NCI-H510A (cell line): Measurements from ENCODE around the gene CNKSR1.

Source experiments
- DNase-seq: peaks from one replicate; lab custom pipeline; 2025; lab: John Stamatoyannopoulos, UW

CNKSR1 gene

DNA sequence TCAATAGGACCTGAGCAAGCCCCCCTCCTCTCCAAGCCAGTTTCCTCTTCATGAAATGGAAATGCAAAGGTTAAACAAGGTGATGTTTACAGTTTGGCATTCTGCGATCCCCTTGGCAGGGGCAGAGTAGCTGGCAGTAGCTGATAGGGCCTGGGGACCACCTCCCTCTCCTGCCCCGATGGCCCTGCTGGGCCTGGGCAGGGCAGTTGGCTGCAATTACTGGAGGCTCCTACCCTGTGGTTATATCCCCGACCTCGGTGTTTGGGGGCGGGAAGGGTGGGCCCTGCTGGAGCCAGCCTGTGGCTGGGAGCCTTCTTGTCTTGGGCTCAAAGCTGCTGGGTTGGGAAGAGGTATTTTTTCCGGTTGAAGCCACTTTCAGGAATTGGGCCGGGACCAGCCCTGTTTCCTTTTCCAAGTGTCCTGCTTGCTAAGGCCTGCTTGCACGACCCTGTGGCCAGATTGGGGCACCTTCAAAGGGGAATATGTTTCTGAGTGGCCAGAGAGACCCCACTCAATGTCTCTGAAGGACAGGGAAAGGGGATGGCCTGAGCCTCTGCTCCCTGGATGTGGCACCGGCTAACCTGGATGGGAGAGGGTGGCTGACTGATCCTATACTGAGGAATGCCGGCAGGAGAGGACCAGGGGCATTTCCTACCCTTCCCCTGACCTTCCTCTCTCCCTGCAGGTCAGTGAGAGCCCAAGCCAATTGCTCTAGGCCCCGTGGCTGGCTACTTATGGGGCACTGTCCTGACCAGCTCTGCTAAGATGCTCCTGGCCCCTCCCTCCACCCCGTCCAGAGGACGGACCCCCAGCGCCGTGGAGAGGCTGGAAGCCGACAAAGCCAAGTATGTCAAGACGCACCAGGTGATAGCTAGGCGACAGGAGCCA, 16.5 kb upstream of the CNKSR1 start:
- DNase-seq: no peak

DNA sequence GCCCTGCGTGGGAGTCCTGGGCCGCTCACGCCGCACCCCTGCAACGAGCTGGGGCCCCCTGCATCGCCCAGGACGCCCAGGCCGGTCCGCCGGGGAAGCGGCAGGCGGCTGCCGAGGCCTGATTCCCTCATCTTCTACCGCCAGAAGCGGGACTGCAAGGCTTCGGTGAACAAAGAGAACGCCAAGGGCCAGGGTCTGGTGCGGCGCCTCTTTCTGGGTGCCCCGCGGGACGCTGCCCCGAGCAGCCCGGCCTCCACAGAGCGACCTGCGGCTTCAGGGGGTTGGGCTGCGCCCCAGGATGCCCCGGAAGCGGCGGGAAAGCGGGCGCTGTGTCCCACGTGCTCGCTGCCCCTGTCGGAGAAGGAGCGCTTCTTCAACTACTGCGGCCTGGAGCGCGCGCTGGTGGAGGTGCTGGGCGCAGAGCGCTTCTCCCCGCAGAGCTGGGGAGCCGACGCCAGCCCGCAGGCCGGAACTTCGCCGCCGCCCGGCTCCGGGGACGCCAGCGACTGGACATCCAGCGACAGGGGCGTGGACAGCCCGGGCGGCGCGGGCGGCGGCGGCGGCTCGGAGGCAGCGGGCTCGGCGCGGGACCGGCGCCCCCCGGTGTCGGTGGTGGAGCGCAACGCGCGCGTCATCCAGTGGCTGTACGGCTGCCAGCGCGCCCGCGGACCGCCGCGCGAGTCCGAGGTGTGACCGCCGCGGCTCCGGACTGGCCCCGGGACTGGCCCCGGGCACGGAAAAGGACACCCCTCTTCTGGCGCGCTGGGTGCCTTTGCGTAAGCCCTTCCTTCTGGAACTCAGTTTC, 15.7 kb upstream of the CNKSR1 start:
- peak; percentile 31 for DNase-seq

DNA sequence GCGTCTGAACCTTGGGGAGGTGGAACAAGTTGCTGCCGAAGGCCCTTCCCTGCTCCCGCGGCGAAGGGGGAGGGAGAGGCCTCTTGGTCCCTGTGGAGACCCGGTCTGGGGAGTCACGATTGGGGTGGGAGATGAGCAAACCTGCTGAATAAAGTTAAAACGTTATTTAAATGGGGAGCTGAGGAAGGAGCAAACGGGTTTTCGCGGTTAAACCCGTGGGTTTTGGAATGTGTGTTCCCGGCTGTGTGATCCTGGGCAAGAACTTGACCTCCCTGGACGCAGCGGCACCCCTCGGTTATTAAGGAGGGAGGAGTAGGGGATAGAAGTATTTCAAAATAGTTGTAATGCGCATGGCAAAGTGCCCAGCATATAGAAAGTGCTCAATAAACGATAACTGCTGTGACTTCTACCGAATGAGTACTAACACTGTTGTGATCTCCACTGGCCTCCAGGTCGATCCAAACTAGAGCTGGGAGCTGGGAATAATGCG, 15.0 kb upstream of the CNKSR1 start:
- DNase-seq: no peak

DNA sequence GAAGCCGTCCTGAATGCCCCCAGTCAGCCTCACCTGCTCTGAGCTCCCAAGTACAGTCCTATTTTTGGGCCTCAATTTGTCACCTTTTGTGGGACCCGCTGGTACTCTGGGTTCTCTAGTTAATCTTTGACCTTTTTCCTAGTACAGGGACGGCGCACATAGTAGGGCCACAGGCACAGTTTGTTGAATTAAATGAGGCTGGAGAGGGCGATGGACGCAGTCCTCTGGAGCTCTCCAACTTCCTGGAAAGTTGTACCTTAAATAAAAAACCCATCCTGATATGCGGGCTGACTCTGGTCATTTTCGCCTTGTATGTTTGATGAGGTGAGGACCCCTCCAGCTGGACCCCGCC, 13.6 kb upstream of the CNKSR1 start:
- no peak for DNase-seq

DNA sequence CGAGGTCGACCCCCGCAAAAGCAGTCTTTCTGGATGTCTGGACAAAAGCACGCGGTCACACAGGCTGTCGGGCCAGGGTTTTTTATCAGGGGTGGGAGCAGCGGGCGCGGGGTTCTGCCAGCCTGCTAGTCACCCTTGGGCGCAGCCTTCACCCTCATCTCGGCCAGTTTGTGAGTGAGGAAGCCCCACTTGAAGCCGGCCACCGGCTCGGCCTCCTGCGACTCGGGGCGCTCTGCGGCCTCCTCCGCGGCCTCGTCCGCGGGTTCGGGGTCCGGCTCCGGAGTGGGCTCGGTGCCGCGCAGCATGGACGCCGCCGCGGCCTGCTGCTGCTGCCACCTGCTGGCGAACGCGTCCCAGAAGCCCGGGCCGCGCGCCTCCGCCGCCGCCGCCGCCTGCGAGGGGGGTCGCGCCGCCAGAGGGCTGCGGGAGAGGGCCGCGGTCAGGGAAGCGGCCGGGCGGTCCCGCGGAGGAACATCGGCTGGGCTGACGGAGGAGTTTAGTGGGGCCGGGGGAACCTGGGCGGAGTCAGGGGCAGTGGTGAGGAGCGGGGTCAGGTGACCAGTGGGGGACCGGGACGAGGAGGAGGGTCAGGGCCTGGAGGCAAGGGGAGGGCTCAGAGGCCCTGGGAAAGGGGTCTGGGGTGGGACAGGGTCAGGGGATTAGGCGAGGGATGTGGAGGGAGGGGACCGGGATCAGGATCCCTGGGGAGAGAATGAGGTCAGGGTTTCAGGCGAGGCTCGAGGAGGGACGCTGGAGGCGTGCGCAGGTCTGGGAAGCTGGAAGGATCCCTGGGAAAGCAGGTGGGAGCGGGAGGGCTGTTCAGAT, 13.0 kb upstream of the CNKSR1 start:
- DNase-seq: no peak

DNA sequence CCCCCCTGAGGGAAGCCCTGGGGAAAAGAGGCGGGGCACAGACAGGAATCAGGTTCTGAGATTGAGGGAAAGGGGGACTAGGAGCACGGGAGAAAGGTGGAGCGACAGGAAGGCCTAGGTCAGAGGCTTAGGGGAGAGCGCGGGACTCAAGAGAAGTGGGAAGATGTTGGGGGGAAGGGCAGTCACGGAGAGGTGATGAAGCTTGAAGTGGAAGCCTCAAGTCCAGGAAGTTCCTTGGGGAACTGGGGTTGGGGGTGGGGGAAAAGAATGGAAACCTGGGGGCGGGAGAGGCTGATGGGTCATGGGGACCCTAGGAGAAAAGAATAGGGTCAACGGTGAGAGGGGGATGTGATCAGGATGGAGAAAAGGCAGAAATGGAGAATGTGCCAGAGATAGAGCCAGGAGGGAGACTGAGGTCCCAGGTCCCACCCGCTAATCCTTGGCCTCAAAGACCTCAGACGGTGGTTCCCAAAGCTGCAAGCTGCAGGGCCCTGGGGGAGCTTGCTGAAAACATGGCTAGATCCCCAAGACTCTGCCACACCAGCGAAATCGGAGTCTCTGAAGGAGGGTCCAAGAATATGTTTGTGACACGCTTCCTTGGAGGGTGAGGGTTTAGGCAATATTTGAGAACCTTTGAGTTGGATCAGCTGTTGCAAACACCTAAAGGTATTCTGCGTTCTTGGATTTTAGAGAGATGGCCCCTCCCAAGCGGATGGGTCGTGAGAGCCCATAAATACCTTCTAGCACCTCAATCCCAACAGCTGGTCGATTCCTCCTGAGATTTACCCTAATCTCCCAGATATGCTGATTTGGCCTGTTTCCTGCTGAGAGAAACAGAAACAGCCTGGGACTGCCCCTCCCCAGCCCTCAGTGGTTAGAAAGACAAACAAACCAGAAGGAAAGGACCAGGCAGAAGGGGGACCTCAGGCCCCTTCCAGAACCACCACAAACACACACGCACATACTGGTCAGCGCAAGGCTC, 12.1 kb upstream of the CNKSR1 start:
- DNase-seq: no peak

DNA sequence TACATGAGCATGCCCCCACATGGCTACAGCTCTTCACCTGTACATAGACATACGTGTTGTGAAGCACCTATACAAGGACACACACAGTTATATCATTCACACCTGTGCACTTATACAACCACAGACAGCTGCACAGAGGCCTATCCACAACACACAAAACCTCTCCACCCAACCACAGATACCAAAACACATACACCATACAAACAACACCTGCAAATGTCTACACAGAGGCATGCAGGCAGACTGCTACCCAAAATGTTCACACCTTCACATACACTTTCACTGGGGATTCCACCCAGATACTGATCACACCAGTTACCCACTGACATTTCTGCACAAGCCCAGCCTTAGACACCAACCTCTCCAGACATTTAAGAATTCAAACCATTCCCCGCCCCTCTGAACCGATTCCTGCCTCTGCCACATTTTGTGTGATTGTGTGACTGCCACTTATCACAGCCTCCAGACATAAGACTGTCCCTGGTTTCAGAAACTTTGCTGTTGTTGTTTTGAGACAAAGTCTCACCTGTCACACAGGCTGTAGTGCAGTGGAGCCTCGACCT, 10.5 kb upstream of the CNKSR1 start:
- no peak for DNase-seq

DNA sequence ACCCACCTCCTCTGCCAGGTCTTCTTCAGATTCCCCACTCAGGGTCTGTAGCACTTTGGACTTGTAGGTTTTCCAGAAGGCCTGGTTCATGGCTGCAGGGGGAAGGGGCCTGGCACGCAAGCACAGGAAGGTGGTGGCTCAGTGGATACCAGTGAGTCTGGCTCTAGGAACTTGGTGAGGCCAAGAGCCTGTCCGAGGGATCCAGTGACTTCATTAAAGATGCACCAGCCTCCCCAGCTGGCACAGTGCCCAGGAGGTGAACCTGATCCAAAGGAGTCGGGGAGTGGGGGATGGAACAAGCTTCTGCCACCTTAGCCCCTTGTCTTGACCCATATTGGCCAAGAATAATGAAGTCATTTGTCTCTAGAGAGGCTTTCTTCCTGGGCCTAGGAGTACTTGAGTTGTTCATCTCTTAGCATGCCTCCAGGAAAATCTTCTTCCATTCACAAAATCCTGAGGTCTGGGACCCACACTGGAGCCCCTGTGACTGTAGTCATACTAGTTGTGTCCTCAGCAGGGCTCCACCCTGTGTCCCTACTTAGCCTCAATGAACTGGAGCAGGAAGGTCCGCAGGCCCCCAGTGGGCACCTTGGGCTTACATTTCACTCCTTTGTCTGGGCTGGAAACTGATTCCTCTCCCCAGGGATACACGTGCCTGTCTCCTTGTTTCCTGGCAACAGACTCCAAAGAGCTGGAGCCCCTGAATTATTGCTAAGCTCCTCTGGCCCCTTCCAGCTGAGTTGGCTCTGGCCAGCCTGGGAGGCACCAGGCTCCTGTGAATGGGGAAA, 8.7 kb upstream of the CNKSR1 start, which contains the start of gene C1orf232:
TSS of gene C1orf232 (minus strand) at position 554 of the 788 bp plus-strand sequence. CDS start at position 90, 464 bp downstream.
- peak; percentile 27 for DNase-seq

DNA sequence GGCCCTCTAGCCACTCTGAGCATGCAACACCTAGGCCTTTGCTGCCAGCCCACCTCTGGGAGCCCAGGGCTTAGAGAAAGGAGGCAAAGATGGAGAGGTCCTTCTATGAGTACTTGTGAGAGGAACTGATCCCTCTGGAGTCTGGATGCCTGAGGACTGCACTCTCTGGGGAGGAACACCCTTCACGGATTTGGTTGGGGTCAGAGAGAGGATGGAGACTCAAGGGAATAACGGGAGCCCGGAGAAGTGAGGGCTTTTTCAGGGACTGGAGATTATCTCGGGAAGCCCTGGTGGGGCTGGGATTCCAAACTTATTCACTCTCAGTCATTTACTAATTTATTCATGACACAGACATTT, 8.1 kb upstream of the CNKSR1 start:
- no peak for DNase-seq

DNA sequence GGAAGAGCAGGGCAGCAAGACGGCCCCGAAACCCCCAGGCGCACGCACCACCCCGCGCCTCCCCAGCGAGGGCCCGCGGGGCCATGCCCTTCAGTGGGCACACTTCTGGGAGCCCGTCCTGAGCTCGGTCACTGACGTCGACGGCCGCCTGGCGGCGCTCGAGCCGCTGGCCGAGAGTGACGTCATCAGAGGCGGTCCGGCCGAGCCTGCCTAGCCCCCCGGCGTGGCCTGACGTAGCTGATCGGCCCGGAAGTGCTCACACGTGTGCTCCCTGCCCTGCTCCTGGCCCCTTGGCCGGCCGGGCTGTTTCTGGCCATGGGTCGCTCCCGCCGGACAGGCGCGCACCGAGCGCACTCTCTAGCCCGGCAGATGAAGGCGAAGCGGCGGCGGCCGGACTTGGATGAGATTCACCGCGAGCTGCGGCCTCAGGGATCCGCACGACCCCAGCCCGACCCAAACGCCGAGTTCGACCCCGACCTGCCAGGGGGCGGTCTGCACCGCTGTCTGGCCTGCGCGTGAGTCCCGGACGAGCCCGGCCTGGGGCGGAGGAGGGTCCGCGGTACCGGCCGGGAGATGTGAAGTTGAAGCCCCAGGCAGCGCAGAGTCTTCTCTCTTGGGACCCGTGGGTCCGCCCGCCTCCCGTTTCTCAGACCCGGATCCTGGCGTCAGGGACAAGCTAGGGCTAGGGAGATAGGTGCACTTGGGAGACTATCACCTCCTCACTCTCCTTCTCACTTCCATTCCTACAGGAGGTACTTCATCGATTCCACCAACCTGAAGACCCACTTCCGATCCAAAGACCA, 7.4 kb upstream of the CNKSR1 start, which contains the start of gene ZNF593:
TSS of gene ZNF593 (plus strand) at position 240 of the 803 bp plus-strand sequence. CDS start at position 316, 76 bp downstream.
- peak; percentile 86 for DNase-seq

DNA sequence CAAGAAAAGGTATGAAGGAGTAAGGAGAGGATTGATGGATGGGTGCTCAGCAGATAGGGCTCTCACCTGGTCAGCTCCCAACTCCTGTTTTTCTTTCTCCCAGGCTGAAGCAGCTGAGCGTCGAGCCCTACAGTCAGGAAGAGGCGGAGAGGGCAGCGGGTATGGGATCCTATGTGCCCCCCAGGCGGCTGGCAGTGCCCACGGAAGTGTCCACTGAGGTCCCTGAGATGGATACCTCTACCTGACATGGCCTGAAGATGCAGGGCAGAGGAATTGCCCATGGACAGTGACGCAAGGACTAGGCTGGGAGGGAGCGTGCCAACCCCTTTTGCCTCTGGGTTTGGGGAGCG, 6.8 kb upstream of the CNKSR1 start:
- DNase-seq: no peak

DNA sequence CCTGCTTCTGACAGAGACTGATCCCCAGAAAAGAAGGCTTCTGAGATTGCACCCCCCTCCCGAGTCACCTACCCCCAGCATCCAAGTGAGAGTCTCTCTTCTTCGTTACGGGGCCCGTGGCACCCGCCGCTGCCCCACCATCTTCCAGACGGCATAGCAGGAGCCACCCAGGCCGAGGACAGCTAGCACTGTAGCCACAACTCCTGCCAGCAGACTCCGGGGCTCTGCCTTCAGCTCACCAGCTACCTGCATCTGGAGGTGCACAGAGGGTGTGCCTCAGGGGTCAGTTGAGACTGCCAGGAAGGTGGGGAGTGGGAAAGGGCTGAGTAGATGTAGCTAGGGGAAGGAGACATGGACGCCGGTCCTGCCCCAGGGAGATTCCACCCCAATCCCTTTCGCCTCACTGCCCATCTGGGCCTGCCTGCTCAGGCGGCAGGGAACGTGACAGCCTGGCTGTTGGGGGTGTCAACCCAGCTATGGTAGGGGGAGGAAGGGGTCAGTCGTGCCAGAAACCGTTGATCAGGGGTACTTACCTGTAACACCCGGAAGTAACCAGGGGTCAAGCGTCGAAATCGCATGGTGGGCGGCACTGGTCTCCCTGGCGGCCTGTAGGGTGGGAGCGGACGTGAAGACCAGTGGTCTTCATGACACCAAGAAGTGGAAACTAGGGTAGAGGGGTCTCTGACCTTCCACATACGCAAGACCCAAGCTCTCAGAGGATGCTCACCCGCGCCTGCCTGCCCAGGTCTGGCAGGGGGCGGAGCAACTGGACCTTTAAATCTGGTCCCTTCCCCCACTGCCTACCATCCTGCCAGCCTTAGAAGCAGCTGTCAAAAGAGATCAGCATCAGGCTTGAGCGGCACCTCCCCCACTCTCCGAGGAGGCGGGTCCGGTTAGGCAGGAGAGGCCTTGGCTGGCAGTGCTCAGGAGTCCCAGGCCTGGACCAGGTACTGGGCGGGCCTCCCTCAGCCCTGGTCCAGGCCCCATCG, 5.9 kb upstream of the CNKSR1 start, which contains the start of gene ZNF593OS:
TSS of gene ZNF593OS (minus strand) at position 749 of the 989 bp plus-strand sequence. CDS start at position 578, 171 bp downstream.
- peak; percentile 35 for DNase-seq

DNA sequence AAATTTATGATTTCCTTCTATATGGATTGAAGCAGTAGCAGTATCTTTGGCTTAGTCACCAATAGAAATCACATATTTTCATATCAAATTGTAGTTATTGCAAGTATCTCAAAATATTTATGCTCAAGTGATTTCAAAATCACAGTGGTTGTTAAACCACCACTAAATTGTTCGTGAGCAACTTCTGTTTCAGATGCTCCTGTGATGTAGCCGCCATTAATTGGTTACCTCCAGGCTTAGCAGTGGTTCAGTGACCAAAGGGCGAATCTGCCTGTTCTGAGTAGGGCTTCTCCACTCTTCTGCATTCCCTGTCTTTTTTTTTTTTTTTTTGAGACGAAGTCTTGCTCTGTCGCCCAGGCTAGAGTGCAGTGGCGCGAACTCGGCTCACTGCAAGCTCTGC, 1.9 kb upstream of the CNKSR1 start:
- no peak for DNase-seq

DNA sequence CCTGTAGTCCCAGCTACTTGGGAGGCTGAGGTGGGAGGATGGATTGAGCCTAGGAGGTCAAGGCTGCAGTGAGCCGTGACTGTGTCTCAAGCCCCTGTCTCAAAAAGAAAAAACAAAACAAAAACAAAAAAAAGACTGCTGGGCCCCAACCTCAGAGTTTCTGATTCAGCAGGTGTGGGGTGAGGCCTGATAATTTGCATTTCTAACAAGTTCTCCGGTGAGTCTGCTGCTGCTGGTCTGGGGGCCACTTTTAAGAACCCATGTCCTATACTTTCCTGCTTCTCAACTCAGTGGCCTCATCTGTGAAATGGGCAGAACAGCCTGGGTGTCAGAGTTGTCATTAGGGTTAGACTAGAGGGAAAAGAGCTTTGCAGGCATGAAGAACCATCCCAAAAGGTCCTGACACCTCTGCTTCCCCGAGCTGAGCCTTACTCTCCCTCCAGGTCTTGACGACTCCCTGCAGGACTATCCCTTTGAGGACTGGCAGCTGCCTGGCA, 2.8 kb downstream of the CNKSR1 start:
- DNase-seq: no peak

DNA sequence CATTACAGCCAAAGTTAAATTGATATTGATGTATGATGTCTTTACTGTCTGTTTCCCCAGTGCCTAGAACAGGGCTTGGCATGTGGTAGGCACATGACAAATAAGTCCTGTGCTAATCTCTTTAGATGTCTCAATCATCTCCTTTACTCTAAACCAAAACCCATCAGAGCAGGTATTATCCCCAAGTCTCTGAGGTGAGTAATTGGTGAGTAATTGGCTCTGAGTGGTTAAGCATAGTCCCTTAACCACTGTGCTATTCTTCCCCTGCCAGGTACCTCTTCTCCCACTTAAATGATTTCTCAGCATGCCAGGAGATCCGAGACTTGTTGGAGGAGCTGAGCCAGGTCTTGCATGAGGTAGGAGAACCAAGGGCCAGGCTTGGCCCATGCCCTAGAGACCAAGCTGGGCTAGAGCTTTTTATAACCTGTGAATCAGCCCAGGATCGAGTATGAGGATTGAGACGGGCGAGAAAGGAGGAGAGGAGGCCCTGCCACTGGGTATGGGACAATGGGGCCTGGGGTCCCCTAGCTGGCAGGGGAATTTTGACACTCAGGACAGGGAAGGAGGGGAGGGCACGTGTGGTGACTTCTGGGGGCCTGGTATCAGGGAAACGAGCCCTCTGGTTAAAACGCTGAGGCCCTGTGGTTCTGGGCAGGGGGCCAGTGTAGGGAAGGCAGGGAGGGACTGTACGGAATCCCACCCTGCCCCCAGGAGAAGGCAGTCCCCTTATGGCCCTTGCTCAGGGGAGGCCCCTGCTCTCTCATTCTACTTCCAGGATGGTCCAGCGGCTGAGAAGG, 4.5 kb downstream of the CNKSR1 start:
- no peak for DNase-seq

DNA sequence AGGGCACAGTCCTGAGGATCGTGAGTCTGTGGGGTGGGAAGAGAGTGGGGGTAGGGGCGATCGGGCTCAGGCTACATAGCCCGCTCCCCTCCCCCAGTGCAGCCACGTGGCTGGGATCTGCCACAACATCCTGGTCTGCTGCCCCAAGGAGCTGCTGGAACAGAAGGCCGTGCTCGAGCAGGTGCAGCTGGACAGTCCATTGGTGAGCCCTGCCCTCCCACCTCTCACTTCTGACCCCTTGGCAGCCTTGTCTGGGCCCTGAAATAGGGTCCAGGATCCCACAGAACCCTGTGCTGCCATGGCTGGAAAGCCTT, 5.0 kb downstream of the CNKSR1 start:
- no peak for DNase-seq

DNA sequence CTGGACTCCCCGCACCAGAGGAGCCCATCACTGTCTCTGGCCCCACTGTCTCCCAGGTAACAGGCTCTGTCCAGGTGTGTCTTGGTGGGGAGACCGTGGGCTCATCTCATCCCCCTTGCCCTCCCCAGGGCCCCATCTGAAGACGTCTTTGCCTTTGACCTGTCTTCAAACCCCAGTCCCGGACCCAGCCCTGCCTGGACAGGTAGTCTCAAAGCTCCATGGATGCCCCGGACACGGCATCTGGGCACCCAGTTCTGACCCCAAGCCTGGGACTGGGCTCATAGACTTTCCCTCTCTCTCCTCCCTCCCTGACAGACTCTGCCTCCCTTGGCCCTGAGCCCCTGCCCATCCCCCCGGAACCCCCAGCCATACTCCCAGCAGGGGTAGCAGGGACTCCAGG, 6.8 kb downstream of the CNKSR1 start:
- no peak for DNase-seq
